ENCODE results near the gene TULP4.
"Not testable (repeated sequence)": the region's sequence is repeated elsewhere in the genome, so short reads cannot be mapped to it uniquely, and the experiment has no call there.

The TULP4 gene

GRCh38 chr6:158338311-158339112, 26.2 kb downstream of the TULP4 start:
- ATAC-seq, result no peak
- TF ChIP-seq ZFP30 (CRISPR knock-in tag; IDR thresholded peaks at IDR 0.05) (no peak), TOX (CRISPR knock-in tag; IDR thresholded peaks at IDR 0.05; ENCODE audit: borderline replicate concordance) (no peak), POU6F1 (CRISPR knock-in tag; IDR thresholded peaks at IDR 0.05; ENCODE audit: borderline replicate concordance, low read depth) (no peak), ZC3H10 (CRISPR knock-in tag; IDR thresholded peaks at IDR 0.05) (no peak), CSDC2 (CRISPR knock-in tag; IDR thresholded peaks at IDR 0.05) (no peak), ZNF70 (CRISPR knock-in tag; IDR thresholded peaks at IDR 0.05) (no peak), ZFP3 (CRISPR knock-in tag; IDR thresholded peaks at IDR 0.05) (no peak), ISL1 (CRISPR knock-in tag; IDR thresholded peaks at IDR 0.05) (no peak), GLIS3 (CRISPR knock-in tag; IDR thresholded peaks at IDR 0.05) (no peak), SNAI2 (CRISPR knock-in tag; IDR thresholded peaks at IDR 0.05) (no peak), ESRRG (CRISPR knock-in tag; IDR thresholded peaks at IDR 0.05) (no peak), RARB (CRISPR knock-in tag; IDR thresholded peaks at IDR 0.05) (no peak), PPARA (CRISPR knock-in tag; IDR thresholded peaks at IDR 0.05; ENCODE audit: borderline replicate concordance) (no peak), ZNF8 (CRISPR knock-in tag; IDR thresholded peaks at IDR 0.05) (no peak), TCF4 (CRISPR knock-in tag; IDR thresholded peaks at IDR 0.05; ENCODE audit: borderline replicate concordance) (no peak), OSR1 (CRISPR knock-in tag; IDR thresholded peaks at IDR 0.05) (no peak), CREB5 (CRISPR knock-in tag; IDR thresholded peaks at IDR 0.05; ENCODE audit: low read depth) (no peak), ARNTL (CRISPR knock-in tag; IDR thresholded peaks at IDR 0.05; ENCODE audit: borderline replicate concordance, low read depth) (no peak)
- TF ChIP-seq, protein P1, sequence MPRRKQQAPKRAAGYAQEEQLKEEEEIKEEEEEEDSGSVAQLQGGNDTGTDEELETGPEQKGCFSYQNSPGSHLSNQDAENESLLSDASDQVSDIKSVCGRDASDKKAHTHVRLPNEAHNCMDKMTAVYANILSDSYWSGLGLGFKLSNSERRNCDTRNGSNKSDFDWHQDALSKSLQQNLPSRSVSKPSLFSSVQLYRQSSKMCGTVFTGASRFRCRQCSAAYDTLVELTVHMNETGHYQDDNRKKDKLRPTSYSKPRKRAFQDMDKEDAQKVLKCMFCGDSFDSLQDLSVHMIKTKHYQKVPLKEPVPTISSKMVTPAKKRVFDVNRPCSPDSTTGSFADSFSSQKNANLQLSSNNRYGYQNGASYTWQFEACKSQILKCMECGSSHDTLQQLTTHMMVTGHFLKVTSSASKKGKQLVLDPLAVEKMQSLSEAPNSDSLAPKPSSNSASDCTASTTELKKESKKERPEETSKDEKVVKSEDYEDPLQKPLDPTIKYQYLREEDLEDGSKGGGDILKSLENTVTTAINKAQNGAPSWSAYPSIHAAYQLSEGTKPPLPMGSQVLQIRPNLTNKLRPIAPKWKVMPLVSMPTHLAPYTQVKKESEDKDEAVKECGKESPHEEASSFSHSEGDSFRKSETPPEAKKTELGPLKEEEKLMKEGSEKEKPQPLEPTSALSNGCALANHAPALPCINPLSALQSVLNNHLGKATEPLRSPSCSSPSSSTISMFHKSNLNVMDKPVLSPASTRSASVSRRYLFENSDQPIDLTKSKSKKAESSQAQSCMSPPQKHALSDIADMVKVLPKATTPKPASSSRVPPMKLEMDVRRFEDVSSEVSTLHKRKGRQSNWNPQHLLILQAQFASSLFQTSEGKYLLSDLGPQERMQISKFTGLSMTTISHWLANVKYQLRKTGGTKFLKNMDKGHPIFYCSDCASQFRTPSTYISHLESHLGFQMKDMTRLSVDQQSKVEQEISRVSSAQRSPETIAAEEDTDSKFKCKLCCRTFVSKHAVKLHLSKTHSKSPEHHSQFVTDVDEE (CRISPR knock-in tag; IDR thresholded peaks at IDR 0.05), result no peak
- TF ChIP-seq, protein P2, sequence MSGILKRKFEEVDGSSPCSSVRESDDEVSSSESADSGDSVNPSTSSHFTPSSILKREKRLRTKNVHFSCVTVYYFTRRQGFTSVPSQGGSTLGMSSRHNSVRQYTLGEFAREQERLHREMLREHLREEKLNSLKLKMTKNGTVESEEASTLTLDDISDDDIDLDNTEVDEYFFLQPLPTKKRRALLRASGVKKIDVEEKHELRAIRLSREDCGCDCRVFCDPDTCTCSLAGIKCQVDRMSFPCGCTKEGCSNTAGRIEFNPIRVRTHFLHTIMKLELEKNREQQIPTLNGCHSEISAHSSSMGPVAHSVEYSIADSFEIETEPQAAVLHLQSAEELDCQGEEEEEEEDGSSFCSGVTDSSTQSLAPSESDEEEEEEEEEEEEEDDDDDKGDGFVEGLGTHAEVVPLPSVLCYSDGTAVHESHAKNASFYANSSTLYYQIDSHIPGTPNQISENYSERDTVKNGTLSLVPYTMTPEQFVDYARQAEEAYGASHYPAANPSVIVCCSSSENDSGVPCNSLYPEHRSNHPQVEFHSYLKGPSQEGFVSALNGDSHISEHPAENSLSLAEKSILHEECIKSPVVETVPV (CRISPR knock-in tag; IDR thresholded peaks at IDR 0.05), result no peak

- not testable (repeated sequence) for ATAC-seq
Measured at GRCh38 chr6:158339197-158339596, 26.9 kb downstream of the TULP4 start.

DNA sequence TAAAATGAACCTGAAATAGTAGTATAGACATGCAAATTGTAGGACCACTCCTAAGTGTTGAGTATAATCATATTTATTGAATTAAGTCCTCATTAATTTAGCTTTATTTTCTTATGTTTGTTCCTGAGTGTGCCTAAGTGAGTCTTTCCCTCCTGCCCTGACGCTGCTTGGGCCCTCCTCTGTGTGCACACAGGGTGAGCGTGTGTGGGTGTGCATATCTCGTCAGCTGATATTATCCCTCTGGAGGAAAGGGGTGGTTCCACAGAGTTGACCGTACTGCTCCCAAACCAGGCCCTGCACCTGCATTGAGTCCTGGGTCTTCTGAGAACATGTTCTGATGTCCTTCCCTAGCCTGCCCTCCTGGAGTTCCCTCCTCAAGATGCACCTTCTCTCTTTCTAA, 28.0 kb downstream of the TULP4 start:
- TF ChIP-seq ARNTL (CRISPR knock-in tag; IDR thresholded peaks at IDR 0.05; ENCODE audit: borderline replicate concordance, low read depth) (no peak), BACH2 (CRISPR knock-in tag; IDR thresholded peaks at IDR 0.05; ENCODE audit: borderline replicate concordance) (no peak), PATZ1 (CRISPR knock-in tag; IDR thresholded peaks at IDR 0.05; ENCODE audit: borderline replicate concordance) (no peak), GLIS3 (CRISPR knock-in tag; IDR thresholded peaks at IDR 0.05) (no peak), ZFP3 (CRISPR knock-in tag; IDR thresholded peaks at IDR 0.05) (no peak), ZC3H10 (CRISPR knock-in tag; IDR thresholded peaks at IDR 0.05) (no peak)
- no peak for ATAC-seq

All from SK-N-SH treated with all-trans-retinoic acid at 6 μM for 48 hours (cell line).